GM13976 (cell line): ENCODE measurements around the gene STOX2.

Experiments
- DNase-seq: peaks from one replicate; pipeline ENCODE4 v3.0.0; 2012; ENCODE audit warnings: low spot score
- in situ Hi-C: fragments of 300-500 bp; cut with MboI; formaldehyde crosslinking; loops from one replicate; pipeline ENCODE4 v1.12.0; 2022; ENCODE audit warnings: low sequenced_read_pairs, mixed read lengths, inconsistent platforms; ENCODE audit not compliant: unreplicated experiment
- TF ChIP-seq, protein P1 (sequence below): IDR thresholded peaks from 2 replicates; pipeline ENCODE4 v1.5.1; 2012; ENCODE audit warnings: borderline replicate concordance, mild to moderate bottlenecking; ENCODE audit not compliant: insufficient read depth; ENCODE audit errors: extremely low read depth, missing control alignments, control extremely low read depth

STOX2 gene

DNA sequence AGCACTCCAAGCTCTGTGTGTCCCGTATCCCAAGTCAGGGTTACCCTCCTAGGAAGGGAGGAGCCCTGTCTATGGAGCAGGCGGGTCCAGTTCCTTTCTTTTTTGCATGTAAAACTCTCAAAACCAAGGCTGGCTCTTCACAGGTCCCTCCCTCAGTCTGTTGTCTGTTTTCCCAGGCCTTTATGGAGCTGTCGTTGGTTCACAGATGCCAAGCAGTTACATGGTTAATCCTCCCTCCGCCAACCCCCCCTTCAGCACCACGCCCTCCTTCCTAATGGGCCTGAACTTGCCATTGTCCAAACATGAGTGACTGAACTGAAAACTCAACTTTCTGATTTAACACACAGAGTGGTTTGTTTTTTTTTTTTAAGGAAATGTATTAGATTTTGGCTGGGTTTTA is 148.3 kb downstream of the STOX2 start:
- TF ChIP-seq, protein P1, sequence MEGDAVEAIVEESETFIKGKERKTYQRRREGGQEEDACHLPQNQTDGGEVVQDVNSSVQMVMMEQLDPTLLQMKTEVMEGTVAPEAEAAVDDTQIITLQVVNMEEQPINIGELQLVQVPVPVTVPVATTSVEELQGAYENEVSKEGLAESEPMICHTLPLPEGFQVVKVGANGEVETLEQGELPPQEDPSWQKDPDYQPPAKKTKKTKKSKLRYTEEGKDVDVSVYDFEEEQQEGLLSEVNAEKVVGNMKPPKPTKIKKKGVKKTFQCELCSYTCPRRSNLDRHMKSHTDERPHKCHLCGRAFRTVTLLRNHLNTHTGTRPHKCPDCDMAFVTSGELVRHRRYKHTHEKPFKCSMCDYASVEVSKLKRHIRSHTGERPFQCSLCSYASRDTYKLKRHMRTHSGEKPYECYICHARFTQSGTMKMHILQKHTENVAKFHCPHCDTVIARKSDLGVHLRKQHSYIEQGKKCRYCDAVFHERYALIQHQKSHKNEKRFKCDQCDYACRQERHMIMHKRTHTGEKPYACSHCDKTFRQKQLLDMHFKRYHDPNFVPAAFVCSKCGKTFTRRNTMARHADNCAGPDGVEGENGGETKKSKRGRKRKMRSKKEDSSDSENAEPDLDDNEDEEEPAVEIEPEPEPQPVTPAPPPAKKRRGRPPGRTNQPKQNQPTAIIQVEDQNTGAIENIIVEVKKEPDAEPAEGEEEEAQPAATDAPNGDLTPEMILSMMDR: no peak
- in situ Hi-C loops: no loop called here
- no peak for DNase-seq

DNA sequence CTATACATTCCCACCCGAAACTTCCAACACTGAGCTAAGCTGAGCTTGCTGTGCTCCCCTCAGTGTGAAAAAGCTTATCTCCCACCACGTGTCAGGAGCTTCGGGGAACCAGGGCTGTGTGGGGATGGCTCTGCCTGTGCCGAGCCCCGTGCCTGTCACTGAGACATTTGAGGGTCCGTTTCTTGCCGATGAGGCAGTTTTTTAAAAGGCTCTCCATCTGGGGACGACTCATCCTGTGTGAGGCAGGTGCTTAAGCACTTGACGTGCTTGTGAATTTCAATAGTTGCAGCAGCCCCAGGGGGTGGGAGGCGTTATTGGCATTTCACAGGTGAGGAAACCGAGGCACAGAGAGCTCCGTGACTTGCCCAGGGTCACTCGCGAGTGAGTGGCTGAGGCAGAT is 151.8 kb downstream of the STOX2 start:
- in situ Hi-C loops: no loop called here
- DNase-seq: no peak
- TF ChIP-seq, protein P1: no peak

DNA sequence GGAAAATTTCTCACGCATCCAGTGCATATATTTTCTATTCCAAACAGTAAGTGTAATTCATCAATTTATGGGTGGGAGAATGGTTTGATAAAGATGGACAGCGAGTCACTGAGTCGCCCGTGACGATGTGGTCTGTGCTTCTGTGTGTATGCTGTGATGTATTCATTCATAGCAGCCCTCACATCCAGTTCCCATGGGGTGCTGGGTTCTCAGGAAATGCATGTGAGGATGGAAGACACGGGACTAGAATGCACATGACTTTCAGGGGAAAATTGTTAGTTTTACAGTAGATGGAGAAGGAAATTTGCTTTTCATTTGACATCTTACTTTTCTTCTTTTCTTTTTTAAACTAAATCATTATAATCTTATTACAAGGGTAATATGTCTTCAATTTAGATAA is 152.9 kb downstream of the STOX2 start:
- in situ Hi-C loops: no loop called here
- DNase-seq: no peak
- TF ChIP-seq, protein P1: no peak

DNA sequence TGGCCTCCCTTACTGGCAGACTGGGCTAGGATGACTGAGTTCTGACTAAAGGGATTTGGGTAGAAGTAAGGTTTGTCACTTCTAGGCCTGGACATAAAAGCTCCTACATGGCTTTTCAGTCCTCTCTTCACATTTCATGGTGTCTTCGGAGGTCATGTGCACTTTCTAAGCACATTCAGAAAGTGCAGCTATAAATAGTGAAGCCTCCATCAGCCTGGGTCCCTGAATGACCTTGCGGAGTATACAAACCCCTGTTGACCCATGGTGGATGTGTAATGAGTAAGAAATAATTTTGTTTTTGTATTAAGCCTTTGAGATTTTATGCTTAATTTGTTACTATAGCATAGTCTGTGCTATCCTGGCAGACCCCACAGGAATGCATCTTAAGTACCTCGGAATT is 154.0 kb downstream of the STOX2 start:
- in situ Hi-C loops: no loop called here

DNA sequence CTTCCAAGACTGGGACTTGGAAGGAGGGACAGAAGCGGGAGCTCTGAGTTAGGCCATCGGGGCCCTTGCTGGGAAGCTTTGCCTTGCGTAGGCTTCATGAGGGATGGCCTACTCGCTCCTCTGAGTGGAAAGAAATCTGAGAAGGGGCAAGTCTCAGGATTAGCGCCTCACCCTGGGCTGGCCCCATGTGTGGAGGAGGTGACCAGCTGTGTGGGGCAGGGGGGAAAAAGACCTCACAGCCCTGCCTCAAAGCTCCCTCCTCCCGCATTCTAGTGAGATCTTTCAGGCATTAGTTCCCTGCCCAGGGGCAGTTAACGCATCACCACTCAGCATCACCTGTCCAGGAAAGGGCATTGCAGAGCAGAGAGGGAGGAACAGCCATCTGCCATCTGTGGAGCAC is 156.5 kb downstream of the STOX2 start:
- TF ChIP-seq, protein P1: no peak
- in situ Hi-C loops: no loop called here
- no peak for DNase-seq

More for the DNA sequence above, 154.0 kb downstream of the STOX2 start:
- no peak for DNase-seq
- TF ChIP-seq, protein P1: no peak

DNA sequence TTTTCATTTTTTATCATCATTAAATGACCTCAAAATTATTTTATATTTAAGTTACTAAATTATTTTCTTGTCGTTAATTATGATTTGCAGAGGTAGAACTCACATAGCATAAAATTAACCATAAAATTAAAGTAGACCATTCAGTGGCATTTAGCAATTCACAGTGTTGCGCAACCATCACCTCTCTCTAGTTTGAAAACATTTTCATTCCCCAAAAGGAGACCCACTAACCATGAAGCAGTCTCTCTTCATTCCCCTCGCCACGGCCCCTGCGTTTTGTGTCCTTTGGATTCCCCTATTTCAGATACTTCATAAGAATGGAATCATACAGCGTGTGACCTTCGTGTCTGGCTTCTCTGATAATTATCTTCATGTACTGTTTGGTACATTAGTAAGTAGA is 157.7 kb downstream of the STOX2 start:
- in situ Hi-C loops: no loop called here
- TF ChIP-seq, protein P1: no peak
- no peak for DNase-seq

DNA sequence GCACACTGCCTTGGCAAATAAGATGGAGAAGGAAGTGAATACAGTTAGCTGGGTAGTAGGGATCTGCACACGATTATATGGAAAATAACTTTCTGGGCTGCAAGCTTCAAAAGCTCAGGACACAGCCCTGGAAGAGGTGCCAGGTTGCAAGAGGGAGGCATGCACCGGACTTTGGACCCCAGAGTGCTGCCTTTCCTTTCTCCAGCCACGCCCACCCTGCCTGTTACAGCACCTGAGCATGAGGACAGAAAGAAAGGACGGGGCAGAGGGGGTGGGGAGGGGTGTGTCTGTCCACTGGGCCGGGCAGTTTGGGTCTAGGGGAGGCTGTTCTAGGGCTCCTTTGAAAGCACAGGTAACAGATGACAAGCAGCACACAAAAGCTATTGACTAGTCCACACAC is 159.8 kb downstream of the STOX2 start:
- in situ Hi-C loops: no loop called here
- DNase-seq: no peak
- TF ChIP-seq, protein P1: no peak
